HG03064 (cell line): ENCODE results near the gene COPZ1.

ENCODE experiments used
- ATAC-seq: cut with Tn5 transposase; IDR thresholded peaks from one replicate; pipeline ENCODE4 v1.9.1; 2021; ENCODE audit warnings: low read depth; ENCODE audit not compliant: unreplicated experiment

The COPZ1 gene

GRCh38 chr12:54357506-54358190, 32.7 kb downstream of the COPZ1 start:
- ATAC-seq, result no peak

GRCh38 chr12:54358191-54358944, 33.4 kb downstream of the COPZ1 start:
- no peak for ATAC-seq

- peak; percentile 96 for ATAC-seq
Measured at GRCh38 chr12:54358945-54359761, 34.2 kb downstream of the COPZ1 start.

DNA sequence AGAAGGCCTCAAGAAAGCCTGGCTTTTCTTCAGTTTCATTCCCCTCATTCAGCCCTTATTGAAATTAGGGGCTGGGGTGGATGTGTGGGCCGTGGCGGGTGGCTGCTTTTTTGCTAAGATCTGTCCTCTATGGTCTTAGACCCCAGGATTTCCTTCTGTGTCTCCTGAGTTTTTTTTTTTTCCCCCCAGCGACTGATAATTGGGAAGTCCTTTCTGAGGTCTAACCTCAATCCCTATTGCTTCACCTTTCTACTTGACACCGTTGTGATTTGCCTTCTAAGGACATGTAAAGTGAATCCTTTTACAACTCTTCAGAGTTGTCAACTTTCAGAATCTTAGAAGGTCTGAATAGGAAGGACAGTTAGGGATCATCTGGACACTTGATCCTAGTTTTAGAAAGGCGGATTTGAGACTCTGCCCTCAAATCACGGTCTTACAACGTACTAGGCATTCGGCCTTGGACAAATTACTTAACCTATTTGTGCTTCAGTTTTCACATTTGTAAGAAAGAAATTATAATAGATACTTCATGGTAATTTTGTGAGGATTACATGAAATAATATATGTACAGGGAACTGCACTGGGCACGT, 34.9 kb downstream of the COPZ1 start:
- ATAC-seq, result no peak

GRCh38 chr12:54360717-54361456, 36.0 kb downstream of the COPZ1 start:
- no peak for ATAC-seq

- ATAC-seq, result no peak
Measured at GRCh38 chr12:54363047-54363446, 38.1 kb downstream of the COPZ1 start.

- ATAC-seq, result no peak
Measured at GRCh38 chr12:54363618-54364017, 38.7 kb downstream of the COPZ1 start.

DNA sequence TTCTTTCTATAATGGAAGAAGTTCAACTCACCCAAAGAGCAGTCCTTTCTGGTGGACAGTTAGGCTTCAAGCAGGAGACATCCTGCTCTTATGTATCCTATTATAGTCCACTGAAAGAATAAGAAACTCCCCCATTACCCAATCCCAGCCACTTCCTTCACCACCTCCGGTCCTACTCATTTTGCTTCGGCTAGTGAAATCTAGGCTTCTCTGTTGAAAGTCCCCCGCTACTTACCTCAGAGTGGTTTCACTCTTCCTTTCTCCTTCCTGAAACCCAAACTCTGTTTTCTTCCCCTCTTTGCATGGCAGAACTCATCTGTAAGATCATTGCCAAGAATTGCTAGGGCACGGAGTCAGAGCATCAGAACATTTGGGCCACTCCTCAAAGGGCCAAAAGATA, 39.5 kb downstream of the COPZ1 start, which contains the start of gene GPR84:
TSS of gene GPR84 (minus strand) at position 74 of the 400 bp plus-strand sequence. CDS start 635 bp downstream, outside the sequence.
- ATAC-seq, result no peak

- no peak for ATAC-seq
Measured at GRCh38 chr12:54368025-54368708, 43.2 kb downstream of the COPZ1 start.

DNA sequence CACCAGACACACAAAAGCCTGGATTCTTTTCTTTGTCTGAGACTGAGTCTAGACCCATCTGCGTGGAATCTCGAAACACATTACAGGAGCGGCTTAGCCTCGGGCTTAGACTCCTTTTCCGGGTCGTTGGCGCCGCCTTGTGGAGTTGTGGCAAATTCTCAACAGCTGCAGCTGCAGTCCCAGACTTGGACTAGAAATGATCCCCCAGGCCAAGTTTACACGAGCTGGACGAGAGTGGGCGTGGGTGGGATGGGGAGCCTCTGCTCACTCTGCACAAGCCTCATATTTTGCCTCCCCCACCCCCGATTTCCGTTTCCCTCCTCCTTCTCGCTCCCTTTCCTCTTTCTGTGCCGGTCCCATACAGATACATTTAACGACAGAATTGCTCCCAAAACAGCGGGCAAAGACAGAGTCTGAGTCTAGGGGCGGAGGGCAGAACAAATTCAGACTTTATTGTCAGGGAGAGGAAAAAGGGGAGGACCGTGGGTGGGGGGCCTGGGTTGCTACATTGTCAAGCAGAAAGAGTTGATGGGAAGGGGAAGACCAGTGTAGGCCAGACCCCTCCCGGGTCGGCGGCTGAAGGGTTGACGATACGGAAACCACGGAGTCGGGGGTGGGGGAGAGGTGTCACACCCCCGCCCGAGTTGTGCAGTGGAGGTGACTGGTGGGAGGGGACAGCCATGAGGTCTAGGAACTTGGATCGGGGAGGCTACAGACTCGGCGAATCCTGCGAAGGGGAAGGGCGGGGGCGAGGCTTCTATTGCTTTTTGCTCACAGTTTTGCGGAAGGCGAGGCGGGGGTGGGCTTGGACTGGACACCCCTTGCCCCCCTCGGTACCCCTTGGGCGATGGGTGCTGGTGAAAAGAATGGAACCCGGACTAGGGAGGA, 44.0 kb downstream of the COPZ1 start:
- peak; percentile 58 for ATAC-seq

DNA sequence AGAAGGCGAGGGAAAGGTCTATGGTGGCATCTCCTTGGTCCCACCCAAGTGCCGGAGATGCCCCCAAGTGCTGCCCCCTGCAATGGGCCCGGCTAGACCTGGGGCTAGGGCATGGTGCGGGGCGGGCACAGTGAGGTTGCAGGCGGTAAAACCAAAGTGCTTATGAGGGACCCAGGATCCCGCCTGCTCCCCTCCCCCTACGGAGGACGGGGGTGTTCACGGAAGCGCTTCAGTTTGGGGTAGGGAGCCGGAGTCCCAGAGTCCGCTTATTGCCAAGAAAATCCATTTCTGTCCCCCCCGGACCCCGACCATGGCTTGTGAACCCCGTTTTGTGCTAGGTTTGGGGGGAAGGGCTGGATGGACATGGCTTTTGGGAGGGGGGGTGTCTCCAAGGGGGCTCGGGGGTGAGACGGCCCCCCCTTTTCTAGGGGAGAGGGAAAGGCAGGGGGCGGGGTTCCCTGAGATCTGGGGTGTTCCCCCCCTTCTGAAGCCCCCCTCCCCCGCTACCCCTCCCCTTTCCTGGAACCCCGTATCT, 44.7 kb downstream of the COPZ1 start:
- no peak for ATAC-seq

DNA sequence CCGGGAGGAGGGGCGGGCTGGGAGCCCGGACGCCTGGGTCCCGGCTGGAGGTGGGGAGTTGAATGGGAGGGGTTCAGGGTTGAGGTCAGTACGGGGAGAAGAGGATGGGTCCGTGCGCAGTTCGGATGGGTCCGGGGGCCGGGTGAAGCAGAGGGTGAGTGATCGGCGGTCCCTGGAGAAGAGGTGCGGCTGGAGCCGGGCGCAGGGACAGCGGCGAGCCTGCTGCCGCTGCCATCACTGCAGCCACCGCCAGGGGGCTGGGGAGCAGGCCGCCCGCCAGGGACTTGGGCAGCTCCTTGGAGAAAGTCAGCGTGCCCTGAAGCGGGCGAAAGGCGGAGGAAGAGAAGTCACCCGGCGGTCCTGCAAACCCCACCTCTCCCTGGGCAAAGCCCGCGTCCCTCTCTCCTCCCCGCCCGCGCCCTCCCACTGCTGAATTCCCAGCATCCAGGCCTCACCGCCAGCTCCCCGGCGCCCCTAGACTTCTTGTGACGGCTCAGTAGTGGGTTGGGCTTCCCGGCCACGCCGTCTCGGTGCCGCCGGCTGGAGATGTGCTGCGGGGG, 45.3 kb downstream of the COPZ1 start:
- ATAC-seq, result no peak

- no peak for ATAC-seq
Measured at GRCh38 chr12:54371328-54372112, 46.6 kb downstream of the COPZ1 start.

DNA sequence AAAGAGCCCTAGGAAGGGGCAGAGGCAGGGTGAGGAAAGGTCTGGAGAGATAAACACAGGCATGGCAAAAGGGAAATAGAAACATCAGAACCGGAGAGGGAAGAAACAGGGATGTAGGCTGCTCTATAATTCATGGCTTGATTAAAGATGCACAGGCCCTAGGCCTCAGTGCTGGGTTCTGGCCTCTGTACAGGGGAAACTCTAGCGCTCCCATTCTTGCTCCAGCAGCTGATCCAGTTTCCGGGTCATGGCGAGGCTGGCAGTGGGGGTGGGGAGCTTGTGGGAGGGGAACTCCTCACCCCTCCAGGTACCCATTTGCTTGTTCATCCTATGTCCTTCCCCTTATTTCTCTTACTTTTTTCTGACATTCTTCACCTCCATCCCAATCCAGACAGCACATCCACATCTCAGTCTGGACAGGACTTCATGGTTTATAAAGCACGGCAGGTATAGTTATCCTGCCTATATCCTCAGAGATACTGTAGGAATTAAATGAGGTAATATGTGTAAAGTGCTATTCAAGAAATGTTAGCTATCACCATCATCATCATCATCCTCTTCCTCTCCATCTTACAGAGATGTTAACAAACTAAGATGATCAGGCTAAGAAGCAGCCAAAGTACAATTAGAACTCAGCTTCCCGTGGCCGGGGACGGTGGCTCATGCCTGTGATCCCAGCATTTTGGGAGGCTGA, 47.3 kb downstream of the COPZ1 start:
- no peak for ATAC-seq

GRCh38 chr12:54373649-54374561, 49.0 kb downstream of the COPZ1 start:
- ATAC-seq, result no peak
